A549 (cell line): ENCODE data around the gene MTHFD2. TPM values are rescaled to one million over a fixed set of nuclear protein-coding genes. Genes with fewer than 3 reads are reported as not detected.
"Not testable (repeated sequence)": the region's sequence is repeated elsewhere in the genome, so short reads cannot be mapped to it uniquely, and the experiment has no call there.

Experiments used
- ATAC-seq, 2 experiments: fragments of 200-7000 bp in 1 of 2; fragments of >200 bp in 1 of 2; cut with Nextera tagmentation in 1 of 2; cut with Tn5 transposase in 1 of 2; 3 replicates each; pipeline versions ENCODE4 v1.8.0 to v1.9.1; 2018 to 2020; ENCODE audit warnings: mild to moderate bottlenecking in 1 of 2, moderate library complexity in 1 of 2
- CTCF ChIA-PET: fragments of 300-600 bp; sonication (Branson Sonifier 250); formaldehyde crosslinking; extraction: SDS; loops from one replicate; lab custom pipeline; 2021; ENCODE audit warnings: antibody characterized with exemption, inconsistent platforms; lab: Yijun Ruan, JAX
- POLR2A ChIA-PET: fragments of 350-600 bp; formaldehyde crosslinking; extraction: SDS; loops from one replicate; lab custom pipeline; 2021; ENCODE audit warnings: antibody characterized with exemption, inconsistent platforms; lab: Yijun Ruan, JAX
- DNase-seq, 2 experiments: peaks; one replicate each; pipeline versions ENCODE4 v3.0.0 to v3.0.0-alpha.2; 2011 to 2016; ENCODE audit warnings: low read depth in 1 of 2, low spot score in 1 of 2
- FAIRE-seq: peaks from 2 replicates; lab custom pipeline; 2011; peaks lifted over from hg19 to GRCh38; lab: Jason Lieb, UNC
- H3K27ac ChIP-seq, 2 experiments: fragments of >200 bp; sonication (Bioruptor Twin); formaldehyde crosslinking; 3 replicates each; pipeline ENCODE4 v1.5.1; 2016 to 2017
- H3K4me1 ChIP-seq: fragments of >200 bp; sonication (Bioruptor Twin); formaldehyde crosslinking; 3 replicates; pipeline ENCODE4 v1.6.1; 2016
- H3K4me2 ChIP-seq: fragments of >200 bp; sonication (Bioruptor Twin); formaldehyde crosslinking; 3 replicates; pipeline ENCODE4 v1.6.1; 2016
- H3K4me3 ChIP-seq: fragments of >200 bp; sonication (Bioruptor Twin); formaldehyde crosslinking; 3 replicates; pipeline ENCODE4 v1.5.1; 2016
- H3K9me3 ChIP-seq: fragments of >200 bp; sonication (Bioruptor Twin); formaldehyde crosslinking; 3 replicates; pipeline ENCODE4 v1.6.1; 2016
- CEBPB ChIP-seq, 2 experiments: fragments of >200 bp in 1 of 2; sonication (Bioruptor Twin) in 1 of 2; formaldehyde crosslinking in 1 of 2; IDR thresholded peaks; 2 replicates each; pipeline ENCODE4 v1.6.1; 2012 to 2016
- EHMT2 ChIP-seq: fragments of 200-600 bp; sonication (generic); IDR thresholded peaks from 2 replicates; pipeline ENCODE4 v1.6.1; 2016; ENCODE audit warnings: antibody characterized with exemption, low read depth, mild to moderate bottlenecking, moderate library complexity
- EP300 ChIP-seq, 2 experiments: fragments of >200 bp; sonication (Bioruptor Twin); formaldehyde crosslinking; IDR thresholded peaks; 2 replicates in 1 of 2; 3 replicates in 1 of 2; pipeline ENCODE4 v1.6.1; 2016 to 2017
- FOSB ChIP-seq: fragments of 250-450 bp; sonication (Bioruptor Pico); IDR thresholded peaks from 2 replicates; pipeline ENCODE4 v1.5.0; 2020; ENCODE audit warnings: mild to moderate bottlenecking, moderate library complexity
- FOSL2 ChIP-seq, 2 experiments: fragments of 450-650 bp in 1 of 2; fragments of >200 bp in 1 of 2; sonication (Bioruptor Twin) in 1 of 2; formaldehyde crosslinking; IDR thresholded peaks; 2 replicates each; pipeline versions ENCODE4 v1.5.0 to v1.6.1; 2016 to 2020; ENCODE audit warnings: mild to moderate bottlenecking in 1 of 2, moderate library complexity in 1 of 2
- HES2 ChIP-seq: fragments of >200 bp; sonication (Bioruptor Twin); formaldehyde crosslinking; IDR thresholded peaks from 2 replicates; pipeline ENCODE4 v1.6.1; 2016
- KDM5A ChIP-seq: fragments of 200-600 bp; sonication (generic); IDR thresholded peaks from 2 replicates; pipeline ENCODE4 v1.6.1; 2016; ENCODE audit warnings: antibody characterized with exemption, mild to moderate bottlenecking
- NR3C1 ChIP-seq: fragments of >200 bp; sonication (Bioruptor Twin); formaldehyde crosslinking; IDR thresholded peaks from 3 replicates; pipeline ENCODE4 v1.6.1; 2017
- POLR2AphosphoS2 ChIP-seq: conservative IDR thresholded peaks from 2 replicates; pipeline ENCODE4 v1.6.1; 2012; ENCODE audit warnings: low read length, improper control_type of control experiment, inconsistent platforms
- RARB ChIP-seq: fragments of 250-450 bp; sonication (Bioruptor Pico); IDR thresholded peaks from 2 replicates; pipeline ENCODE4 v1.8.0; 2021; ENCODE audit warnings: mild to moderate bottlenecking, moderate library complexity
- RFX5 ChIP-seq: fragments of 450-650 bp; IDR thresholded peaks from 2 replicates; pipeline ENCODE4 v1.7.1; 2014; ENCODE audit warnings: antibody characterized with exemption, mild to moderate bottlenecking, moderate library complexity
- SMC3 ChIP-seq: fragments of >200 bp; sonication (Bioruptor Twin); formaldehyde crosslinking; IDR thresholded peaks from 3 replicates; pipeline ENCODE4 v1.6.1; 2018; ENCODE audit warnings: inconsistent platforms
- SREBF2 ChIP-seq: fragments of 450-650 bp; IDR thresholded peaks from 2 replicates; pipeline ENCODE4 v1.6.1; 2014; ENCODE audit warnings: mild to moderate bottlenecking, moderate library complexity
- ZC3H11A ChIP-seq: fragments of 450-650 bp; IDR thresholded peaks from 2 replicates; pipeline ENCODE4 v1.6.1; 2014; ENCODE audit warnings: antibody characterized with exemption, mild to moderate bottlenecking
- ZNF302 ChIP-seq: fragments of 250-450 bp; sonication (Bioruptor Pico); IDR thresholded peaks from 2 replicates; pipeline ENCODE4 v1.9.0; 2021; ENCODE audit warnings: inconsistent platforms, mild to moderate bottlenecking, moderate library complexity
- WGBS: methylation state at CpG from one replicate; pipeline ENCODE4 v1.1.6; 2017; ENCODE audit errors: missing lambda C conversion rate; 5-methylcytosine and 5-hydroxymethylcytosine counted together
- polyA plus RNA-seq, 4 experiments: library from polyadenylated mRNA; depleted of rRNA in 3 of 4; stranded (reverse); fragments of >200 nt; fragmentation: RNase III in 1 of 4; extraction: RNeasy Plus Mini Kit Qiagen cat#74134 plus additional on column Dnase treatment in 1 of 4; gene quantifications; 2 replicates in 3 of 4; 3 replicates in 1 of 4; pipeline ENCODE4 v1.2.3, GENCODE V29; 2011 to 2017
- TF ChIP-seq, protein P1 (sequence below): fragments of >200 bp; sonication (Bioruptor Twin); formaldehyde crosslinking; IDR thresholded peaks from 3 replicates; pipeline ENCODE4 v1.6.1; 2016
- TF ChIP-seq, protein P2 (sequence below): IDR thresholded peaks from 2 replicates; pipeline ENCODE4 v1.6.1; 2012
- TF ChIP-seq, protein P3 (sequence below): fragments of 200-600 bp; sonication (generic); IDR thresholded peaks from 2 replicates; pipeline ENCODE4 v1.6.1; 2016; ENCODE audit warnings: antibody characterized with exemption, mild to moderate bottlenecking, moderate library complexity

MTHFD2 gene
- polyA plus RNA-seq, 2 of the 4 experiments (the other 2 are of a cell fraction): 149 to 608 TPM

DNA sequence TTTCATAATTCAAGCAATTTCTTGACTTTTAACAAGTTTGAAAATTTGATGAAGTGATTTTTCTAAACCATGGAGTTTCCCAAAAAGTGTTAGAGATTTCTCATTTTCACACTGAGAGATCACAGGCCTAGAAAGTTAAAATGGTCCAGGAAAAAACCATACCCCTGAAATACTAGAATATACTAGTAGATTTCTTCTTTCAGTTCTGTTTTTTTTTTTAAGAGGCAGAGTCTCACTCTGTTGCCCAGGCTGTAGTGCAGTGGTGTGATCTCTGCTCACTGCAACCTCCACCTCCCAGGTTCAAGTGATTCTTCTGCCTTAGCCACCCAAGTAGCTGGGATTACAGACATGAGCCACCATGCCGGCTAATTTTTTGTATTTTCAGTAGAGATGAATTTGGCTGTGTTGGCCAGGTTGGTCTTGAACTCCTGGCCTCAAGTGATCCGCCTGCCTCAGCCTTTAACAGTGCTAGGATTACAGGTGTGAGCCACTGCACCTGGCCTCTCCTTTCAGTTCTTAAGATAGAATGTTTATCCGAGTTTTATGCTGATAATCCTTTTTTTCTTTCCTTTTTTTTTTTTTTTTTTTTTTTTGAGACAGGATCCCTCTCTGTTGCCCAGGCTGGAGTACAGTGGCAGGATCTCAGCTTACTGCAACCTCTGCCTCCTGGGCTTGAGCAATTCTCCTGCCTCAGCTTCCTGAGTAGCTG, 14.4 kb downstream of the MTHFD2 start:
- no peak for TF ChIP-seq RARB (CRISPR knock-in tag)
- FAIRE-seq: no peak
- WGBS: 84% methylated on average over 3 of the region's 3 CpGs
- CTCF ChIA-PET: interaction anchor here (0.7 kb wide), 1 partner anchor 48 kb away, joined by 3 read pairs; no protein-coding TSS in a partner anchor
- Histone ChIP-seq H3K4me3 (no peak overlapping the region), H3K4me1 (no peaks in the 10 kb centered on the region), H3K27ac (no peak overlapping the region), H3K4me2 (no peak overlapping the region), H3K9me3 (no peaks in the 10 kb centered on the region)
- ATAC-seq: no peak
- POLR2A ChIA-PET: no interaction called here
- DNase-seq: no peak

DNA sequence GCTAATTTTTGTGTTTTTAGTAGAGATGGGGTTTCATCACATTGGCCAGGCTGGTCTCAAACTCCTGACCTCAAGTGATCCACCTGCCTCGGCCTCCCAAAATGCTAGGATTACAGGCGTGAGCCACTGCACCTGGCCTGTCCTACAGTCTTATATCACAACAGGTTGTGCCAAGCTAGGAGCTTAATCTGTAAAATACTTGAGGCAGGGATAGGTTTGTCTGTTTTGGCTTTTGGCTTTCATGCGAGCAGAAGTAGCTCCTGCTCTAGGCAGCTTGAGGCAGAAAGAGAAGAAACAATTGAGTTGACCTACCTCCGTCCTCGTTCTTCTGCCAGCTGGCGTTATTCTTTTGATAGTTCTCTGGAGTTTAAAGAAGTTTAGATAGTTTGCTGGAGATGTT, 17.4 kb downstream of the MTHFD2 start:
- 94% methylated on average over 6 of the region's 6 CpGs for WGBS
- H3K4me2 ChIP-seq, H3K4me3 ChIP-seq, ATAC-seq, H3K27ac ChIP-seq, FAIRE-seq, H3K4me1 ChIP-seq, H3K9me3 ChIP-seq, DNase-seq: not testable (repeated sequence)
- ChIA-PET CTCF (interaction anchor here (1.5 to 1.6 kb wide), 2 partner anchors 12 to 67 kb away, joined by 4 read pairs; no protein-coding TSS in a partner anchor), POLR2A (interaction anchor here (1.0 to 1.6 kb wide), 5 partner anchors 8 to 37 kb away, joined by 3 to 8 read pairs (median 3); partner anchors contain the start of genes MOB1A and MTHFD2)

GRCh38 chr2:74216642-74217041, 18.2 kb downstream of the MTHFD2 start:
- Histone ChIP-seq H3K4me2 (no peak overlapping the region), H3K27ac (no peak overlapping the region), H3K4me1 (no peaks in the 10 kb centered on the region), H3K4me3 (no peak overlapping the region), H3K9me3 (no peaks in the 10 kb centered on the region)
- ChIA-PET POLR2A (interaction anchor here (1.0 to 1.6 kb wide), 5 partner anchors 9 to 38 kb away, joined by 3 to 8 read pairs (median 3); partner anchors contain the start of genes MOB1A and MTHFD2), CTCF (interaction anchor here (0.7 to 1.6 kb wide), 5 partner anchors 10 to 68 kb away, joined by 3 to 4 read pairs (median 3); no protein-coding TSS in a partner anchor)
- ATAC-seq: no peak
- no peak for TF ChIP-seq FOSB
- TF ChIP-seq, protein P1, sequence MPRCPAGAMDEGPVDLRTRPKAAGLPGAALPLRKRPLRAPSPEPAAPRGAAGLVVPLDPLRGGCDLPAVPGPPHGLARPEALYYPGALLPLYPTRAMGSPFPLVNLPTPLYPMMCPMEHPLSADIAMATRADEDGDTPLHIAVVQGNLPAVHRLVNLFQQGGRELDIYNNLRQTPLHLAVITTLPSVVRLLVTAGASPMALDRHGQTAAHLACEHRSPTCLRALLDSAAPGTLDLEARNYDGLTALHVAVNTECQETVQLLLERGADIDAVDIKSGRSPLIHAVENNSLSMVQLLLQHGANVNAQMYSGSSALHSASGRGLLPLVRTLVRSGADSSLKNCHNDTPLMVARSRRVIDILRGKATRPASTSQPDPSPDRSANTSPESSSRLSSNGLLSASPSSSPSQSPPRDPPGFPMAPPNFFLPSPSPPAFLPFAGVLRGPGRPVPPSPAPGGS: 0 out of 3 replicates have a peak, but pooled peaks have one; percentile 20
- FAIRE-seq: no peak
- DNase-seq: no peak
- WGBS: 83% methylated on average over 2 of the region's 2 CpGs

DNA sequence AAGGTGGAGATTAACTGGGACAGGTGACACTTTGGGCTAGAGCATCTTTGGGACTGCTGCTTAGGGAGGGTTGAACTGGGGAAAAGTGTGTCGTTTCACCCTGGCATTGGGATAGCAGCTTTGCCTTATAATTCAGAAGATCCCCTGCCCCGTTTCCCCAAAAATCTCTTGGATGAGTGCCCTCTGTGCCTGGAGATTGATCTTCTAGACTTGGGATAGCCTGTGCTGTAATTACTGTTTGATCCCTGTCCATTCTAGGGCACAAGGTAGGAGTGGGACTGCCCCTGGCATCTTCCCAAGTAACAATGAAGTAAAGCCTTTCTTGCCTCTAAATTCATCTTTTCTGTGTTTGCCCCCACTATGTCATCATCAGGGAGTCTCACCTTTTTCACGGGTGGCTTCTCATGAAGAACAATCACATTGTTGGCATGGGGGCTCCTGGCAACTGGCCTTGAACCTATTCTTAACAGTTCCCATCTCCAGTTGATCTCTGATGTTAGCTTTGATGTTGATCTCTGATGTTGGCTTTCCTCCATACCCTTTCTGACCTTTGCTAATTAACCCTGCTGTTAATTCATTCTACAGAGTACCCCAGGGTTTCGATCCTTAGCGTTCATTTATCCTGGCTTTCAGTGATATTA, 21.6 kb downstream of the MTHFD2 start:
- FAIRE-seq: no peak
- Histone ChIP-seq H3K9me3 (no peaks in the 10 kb centered on the region), H3K4me2 (no peak overlapping the region), H3K27ac (no peak overlapping the region), H3K4me3 (no peak overlapping the region), H3K4me1 (no peaks in the 10 kb centered on the region)
- ChIA-PET POLR2A (no interaction called here), CTCF (interaction anchor here (1.3 kb wide), 1 partner anchor 30 kb away, joined by 3 read pairs; no protein-coding TSS in a partner anchor)
- DNase-seq: no peak
- TF ChIP-seq POLR2AphosphoS2 (0 out of 2 replicates have a peak, but pooled peaks have one; percentile 56), SREBF2 (no peak)
- WGBS: 90% methylated on average over 5 of the region's 5 CpGs
- ATAC-seq: no peak

GRCh38 chr2:74221091-74221490, 22.7 kb downstream of the MTHFD2 start:
- H3K27ac ChIP-seq: no peak overlapping the region
- no peak for FAIRE-seq
- no peak for DNase-seq
- WGBS: 87% methylated on average over 6 of the region's 6 CpGs
- no peak overlapping the region for H3K4me2 ChIP-seq
- no peak overlapping the region for H3K4me3 ChIP-seq
- ATAC-seq: no peak
- H3K9me3 ChIP-seq: no peaks in the 10 kb centered on the region
- H3K4me1 ChIP-seq: no peaks in the 10 kb centered on the region
- TF ChIP-seq, protein P2, sequence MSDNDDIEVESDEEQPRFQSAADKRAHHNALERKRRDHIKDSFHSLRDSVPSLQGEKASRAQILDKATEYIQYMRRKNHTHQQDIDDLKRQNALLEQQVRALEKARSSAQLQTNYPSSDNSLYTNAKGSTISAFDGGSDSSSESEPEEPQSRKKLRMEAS: no peak
- no peak for TF ChIP-seq EHMT2
- TF ChIP-seq HES2: no peak
- no peak for TF ChIP-seq SREBF2
- no peak for TF ChIP-seq EP300 (IDR thresholded peaks at IDR 0.05)
- no peak for TF ChIP-seq FOSL2 (IDR thresholded peaks at IDR 0.05)
- TF ChIP-seq FOSL2 (CRISPR knock-in tag; IDR thresholded peaks at IDR 0.05): no peak
- TF ChIP-seq ZNF302 (CRISPR knock-in tag): no peak
- no peak for TF ChIP-seq KDM5A
- TF ChIP-seq NR3C1: no peak
- TF ChIP-seq, protein P3, sequence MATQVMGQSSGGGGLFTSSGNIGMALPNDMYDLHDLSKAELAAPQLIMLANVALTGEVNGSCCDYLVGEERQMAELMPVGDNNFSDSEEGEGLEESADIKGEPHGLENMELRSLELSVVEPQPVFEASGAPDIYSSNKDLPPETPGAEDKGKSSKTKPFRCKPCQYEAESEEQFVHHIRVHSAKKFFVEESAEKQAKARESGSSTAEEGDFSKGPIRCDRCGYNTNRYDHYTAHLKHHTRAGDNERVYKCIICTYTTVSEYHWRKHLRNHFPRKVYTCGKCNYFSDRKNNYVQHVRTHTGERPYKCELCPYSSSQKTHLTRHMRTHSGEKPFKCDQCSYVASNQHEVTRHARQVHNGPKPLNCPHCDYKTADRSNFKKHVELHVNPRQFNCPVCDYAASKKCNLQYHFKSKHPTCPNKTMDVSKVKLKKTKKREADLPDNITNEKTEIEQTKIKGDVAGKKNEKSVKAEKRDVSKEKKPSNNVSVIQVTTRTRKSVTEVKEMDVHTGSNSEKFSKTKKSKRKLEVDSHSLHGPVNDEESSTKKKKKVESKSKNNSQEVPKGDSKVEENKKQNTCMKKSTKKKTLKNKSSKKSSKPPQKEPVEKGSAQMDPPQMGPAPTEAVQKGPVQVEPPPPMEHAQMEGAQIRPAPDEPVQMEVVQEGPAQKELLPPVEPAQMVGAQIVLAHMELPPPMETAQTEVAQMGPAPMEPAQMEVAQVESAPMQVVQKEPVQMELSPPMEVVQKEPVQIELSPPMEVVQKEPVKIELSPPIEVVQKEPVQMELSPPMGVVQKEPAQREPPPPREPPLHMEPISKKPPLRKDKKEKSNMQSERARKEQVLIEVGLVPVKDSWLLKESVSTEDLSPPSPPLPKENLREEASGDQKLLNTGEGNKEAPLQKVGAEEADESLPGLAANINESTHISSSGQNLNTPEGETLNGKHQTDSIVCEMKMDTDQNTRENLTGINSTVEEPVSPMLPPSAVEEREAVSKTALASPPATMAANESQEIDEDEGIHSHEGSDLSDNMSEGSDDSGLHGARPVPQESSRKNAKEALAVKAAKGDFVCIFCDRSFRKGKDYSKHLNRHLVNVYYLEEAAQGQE: no peak
- TF ChIP-seq CEBPB (IDR thresholded peaks at IDR 0.05): no peak
- TF ChIP-seq SMC3: no peak
- no peak for TF ChIP-seq ZC3H11A
- no peak for TF ChIP-seq RFX5
- ChIA-PET POLR2A (interaction anchor here (0.7 kb wide), 1 partner anchor 159 kb away, joined by 3 read pairs; the partner anchor contains the start of gene DCTN1), CTCF (interaction anchor here (1.3 kb wide), 1 partner anchor 29 kb away, joined by 3 read pairs; no protein-coding TSS in a partner anchor)
